Activated CD8-positive, alpha-beta memory T cell treated with anti-CD3 and anti-CD28 coated beads for 24 hours (primary cell): ENCODE measurements around the gene TRIP10.
"Not testable (repeated sequence)": the region's sequence is repeated elsewhere in the genome, so short reads cannot be mapped to it uniquely, and the experiment has no call there.

Source experiments
- DNase-seq: peaks from one replicate; pipeline ENCODE4 v3.0.0-alpha.2; 2020

Gene TRIP10, protein sequence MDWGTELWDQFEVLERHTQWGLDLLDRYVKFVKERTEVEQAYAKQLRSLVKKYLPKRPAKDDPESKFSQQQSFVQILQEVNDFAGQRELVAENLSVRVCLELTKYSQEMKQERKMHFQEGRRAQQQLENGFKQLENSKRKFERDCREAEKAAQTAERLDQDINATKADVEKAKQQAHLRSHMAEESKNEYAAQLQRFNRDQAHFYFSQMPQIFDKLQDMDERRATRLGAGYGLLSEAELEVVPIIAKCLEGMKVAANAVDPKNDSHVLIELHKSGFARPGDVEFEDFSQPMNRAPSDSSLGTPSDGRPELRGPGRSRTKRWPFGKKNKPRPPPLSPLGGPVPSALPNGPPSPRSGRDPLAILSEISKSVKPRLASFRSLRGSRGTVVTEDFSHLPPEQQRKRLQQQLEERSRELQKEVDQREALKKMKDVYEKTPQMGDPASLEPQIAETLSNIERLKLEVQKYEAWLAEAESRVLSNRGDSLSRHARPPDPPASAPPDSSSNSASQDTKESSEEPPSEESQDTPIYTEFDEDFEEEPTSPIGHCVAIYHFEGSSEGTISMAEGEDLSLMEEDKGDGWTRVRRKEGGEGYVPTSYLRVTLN

DNA sequence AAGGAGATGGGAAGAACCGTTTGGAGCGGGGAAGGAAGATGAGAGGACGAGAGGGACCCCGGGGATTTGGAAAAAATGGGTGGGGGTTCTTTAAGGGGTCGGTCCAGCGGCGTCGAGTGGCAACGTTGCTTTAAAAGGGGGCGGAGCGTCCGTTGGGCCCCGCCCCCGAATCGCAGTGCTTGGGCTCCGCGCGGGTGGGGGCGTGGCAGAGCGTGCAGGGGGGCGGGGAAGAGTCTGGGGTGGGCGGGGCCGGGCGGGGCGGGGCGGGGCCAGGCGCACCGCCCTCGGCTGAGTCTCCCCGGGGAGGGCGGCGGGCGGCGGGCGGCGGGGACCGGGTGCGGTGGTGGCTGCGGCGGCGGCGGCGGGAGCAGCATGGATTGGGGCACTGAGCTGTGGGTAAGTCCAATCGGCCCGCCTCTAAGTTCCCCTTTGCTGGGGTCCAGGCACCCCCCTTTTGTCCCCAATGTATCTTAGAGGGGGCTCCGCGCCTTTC lies at the start of gene TRIP10:
Gene TRIP10, plus strand, starts transcription at position 291 of the 493 bp plus-strand sequence. Its CDS starts 82 bp downstream, at position 373.
- DNase-seq = peak; percentile 93

DNA sequence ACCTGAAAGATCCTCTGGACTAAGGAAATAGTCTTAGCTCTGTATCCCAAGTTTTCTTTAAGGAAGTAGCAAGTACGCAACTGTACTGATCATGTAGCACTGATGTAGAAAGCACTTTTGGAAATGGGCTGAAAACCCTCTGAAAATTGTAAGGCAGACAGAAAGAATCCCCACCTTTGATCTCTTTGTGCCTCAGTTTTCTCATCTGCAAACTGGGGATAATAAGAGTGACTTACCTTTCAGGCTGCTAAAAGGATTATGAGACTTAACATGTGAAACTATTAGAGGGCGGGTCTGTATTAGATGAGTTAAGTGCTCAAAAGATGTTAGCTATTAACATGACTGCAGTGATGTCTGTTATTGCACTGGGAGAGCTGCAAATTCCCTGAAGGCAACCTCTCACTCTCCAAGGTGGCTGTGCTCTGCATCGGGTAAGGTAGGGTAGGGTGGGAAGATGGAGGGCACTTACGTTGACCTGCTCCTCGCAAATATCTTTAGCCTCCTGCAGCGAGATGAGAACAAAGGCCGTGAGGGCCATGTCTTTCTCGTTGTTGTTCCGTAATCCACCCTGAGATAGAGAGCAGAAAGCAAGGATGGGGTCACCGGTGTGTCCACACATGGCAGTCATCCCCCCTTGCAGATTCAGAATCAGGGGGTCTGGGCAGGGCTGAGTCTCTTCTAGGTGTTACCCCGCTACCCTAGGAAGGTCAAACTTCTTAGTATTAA lies 49.2 kb upstream of the TRIP10 start:
- DNase-seq = no peak

DNA sequence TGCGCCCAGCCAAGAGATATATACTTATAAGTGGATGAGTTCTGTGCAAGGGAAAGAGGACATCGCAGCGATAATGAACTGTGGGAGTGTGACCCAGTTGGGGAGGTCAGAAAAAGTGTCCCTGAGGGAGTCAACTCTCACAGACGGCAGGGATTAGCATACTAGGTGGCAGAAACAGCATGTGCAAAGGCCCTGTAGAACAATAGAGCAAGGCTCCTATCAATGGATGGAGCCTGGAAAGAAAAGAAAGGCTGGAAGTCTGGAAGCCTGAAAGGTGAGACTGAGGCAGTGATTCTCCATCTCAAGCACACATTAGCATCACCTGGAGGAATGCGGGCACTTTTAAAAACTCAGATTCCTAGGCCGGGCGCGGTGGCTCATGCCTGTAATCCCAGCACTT lies 48.1 kb upstream of the TRIP10 start:
- DNase-seq = no peak

DNA sequence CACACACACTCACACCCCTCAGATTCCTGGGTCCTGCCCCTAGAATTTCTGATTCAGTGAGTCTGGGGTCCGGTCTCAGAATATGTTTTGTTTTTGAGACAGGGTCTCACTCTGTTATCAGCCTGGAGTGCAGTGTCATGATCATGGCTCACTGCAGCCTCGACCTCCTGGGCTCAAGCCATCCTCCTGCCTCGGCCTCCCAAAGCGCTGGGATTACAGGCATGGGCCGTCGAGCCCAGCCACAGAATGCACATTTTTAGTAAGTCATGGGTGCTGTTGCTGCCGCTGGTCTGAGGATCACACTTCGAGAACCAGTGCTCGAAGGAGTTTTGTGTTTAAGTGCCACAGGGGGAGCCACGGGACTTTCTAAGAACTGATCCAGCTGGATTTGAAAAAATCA lies 47.5 kb upstream of the TRIP10 start:
- no peak for DNase-seq

DNA sequence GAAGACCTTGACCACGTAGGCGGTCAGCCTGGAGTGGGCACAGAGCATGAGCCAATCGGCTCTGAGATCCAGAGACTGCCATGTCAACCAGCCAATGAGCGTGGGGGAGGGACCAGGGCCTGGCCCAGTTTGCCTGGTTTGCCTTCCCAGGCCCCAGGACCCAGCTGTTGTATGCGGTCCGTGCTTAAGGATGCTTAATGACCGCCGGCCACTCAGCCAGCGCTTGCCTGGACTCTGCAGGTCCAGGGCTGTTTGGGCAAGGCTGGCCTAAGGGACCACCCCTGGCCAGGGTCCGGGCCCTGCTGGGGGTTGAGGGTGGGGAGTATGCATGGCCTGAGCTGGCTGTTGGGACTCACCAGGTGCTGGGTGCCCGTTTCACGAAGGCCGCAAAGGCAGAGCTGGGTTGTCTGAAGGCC lies 46.4 kb upstream of the TRIP10 start:
- DNase-seq = no peak

DNA sequence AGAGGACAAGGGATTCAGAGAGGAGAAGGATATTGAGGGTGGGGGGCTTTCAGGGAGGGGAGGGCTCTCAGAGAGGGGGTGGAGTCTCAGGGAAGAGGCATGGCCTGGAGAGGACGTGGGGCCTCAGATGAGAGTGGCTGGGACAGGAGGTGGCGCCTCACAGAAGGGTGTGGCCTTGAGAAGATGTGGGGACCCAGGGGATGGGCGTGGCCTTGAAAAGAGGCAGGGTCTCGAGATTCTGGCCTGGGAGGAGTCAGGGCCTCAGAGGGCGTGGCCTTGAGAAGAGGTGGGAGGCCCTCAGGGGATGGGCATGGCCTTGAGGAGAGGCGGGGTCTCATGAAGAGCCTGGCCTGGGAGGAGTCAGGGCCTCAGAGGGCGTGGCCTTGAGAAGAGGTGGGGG lies 45.8 kb upstream of the TRIP10 start:
- no peak for DNase-seq

DNA sequence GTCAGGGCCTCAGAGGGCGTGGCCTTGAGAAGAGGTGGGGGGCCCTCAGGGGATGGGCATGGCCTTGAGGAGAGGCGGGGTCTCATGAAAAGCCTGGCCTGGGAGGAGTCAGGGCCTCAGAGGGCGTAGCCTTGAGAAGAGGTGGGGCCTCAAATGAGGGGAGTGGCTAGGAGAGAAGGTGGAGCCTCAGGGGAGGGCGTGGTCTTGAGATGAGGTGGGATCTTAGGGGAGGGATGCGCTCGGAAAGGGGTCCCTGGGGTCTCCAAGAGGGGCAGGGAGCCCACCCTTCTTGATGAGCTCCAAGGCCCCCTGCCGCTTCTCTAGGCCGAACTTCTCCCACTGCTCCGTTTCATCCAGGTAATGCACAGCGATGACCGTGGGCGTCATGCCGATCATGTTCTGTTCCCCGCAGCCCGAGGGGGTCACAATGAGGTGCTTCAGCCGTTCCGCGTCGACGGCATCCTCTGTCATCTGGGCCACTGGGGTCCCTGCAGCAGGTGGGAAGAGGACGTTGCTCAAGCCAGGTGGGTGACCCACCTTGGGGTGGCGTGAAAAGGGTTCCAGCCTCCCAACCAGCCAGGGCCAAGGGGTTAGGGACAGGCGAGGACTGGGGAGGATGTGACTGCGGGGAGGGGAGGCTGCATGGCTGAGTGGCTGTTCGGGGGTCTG lies 45.2 kb upstream of the TRIP10 start:
- DNase-seq = no peak

DNA sequence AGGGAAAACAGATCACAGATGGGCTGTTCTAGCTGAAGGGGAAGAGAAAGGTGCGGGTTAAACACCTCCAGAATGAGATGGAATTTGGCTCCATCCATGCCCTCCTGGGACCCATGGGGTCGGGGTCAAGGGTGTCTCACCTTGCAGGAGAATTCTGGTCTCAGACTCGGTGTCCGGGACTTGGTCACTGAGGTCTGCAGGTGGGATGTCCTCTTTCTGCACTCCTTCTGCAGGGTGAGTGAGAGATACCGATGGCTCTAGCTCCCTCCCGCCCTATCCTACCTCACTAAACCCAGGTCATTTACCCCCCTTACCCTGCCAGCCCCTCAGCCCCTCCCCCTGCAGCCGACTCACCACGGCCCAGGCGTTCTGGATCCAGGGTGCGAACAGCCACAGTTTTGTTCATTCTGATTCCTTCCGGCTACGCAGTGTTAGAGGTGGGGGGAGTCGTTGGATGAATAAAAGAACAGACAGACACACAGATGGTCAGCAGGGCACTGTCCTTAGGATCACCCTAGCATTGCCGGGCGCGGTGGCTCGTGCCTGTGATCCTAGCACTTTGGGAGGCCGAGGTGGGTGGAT lies 43.1 kb upstream of the TRIP10 start:
- no peak for DNase-seq

DNA sequence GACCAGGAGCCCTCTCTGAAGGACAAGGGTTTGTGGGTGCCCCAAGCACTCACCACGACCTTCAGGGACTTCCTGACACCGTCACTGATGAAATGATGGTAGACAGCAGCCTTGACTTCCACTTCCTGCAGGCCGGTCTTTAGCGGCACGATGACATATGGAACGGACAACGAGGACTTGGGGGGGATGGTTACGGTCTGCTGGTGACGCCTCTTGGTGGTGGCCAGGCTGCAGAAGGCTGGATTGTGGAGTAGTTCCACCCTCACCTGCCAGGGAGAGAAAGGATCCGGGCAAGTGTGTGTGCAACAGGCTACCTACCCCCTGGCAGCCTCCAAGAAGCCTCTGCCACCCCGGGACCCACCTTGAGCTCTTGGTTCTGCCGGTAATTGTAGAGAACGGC lies 42.2 kb upstream of the TRIP10 start:
- DNase-seq = no peak

DNA sequence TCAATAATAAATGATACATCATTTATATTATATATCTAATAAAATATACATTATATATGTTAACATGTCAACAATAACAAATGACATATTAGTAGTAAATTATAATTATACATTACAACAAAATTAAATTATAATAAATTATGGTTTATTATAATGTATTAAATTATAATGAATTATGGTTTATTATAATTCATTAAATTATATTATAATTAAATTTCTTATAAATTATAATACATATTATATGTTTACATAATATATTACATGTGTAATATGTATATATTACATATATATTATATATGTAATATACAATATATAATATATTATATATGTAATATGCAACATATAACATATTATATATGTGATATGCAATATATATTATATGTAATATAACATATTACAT lies 39.5 kb upstream of the TRIP10 start:
- DNase-seq = no peak

DNA sequence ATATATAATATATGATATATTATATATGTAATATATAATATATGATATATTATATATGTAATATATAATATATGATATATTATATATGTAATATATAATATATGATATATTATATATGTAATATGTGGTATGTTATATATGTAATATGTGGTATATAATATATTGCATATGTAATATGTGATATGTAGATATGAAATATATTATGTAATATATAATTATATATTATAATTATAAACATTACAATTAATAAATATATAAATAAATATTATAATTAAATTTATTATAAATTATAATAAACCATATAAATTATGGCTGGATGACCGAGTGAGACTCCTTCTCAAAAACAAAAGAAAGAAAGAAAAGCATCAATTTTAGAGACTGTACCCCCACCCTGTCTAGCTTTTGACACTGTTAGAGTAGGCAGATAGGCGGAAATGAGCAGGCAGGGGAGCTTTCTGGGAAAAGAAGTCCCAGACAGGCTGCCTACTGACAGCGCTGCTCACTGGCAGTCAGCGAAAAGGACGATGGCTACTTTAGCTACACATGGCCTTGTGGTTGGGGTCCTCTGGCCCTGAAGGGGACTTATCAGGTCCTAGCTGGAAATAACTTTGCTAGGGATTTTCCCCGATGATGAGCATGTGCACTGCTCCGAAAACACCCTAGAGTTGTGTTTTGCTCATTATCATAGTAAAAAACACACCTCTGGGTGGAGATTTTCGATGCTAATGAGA lies 38.7 kb upstream of the TRIP10 start:
- no peak for DNase-seq

DNA sequence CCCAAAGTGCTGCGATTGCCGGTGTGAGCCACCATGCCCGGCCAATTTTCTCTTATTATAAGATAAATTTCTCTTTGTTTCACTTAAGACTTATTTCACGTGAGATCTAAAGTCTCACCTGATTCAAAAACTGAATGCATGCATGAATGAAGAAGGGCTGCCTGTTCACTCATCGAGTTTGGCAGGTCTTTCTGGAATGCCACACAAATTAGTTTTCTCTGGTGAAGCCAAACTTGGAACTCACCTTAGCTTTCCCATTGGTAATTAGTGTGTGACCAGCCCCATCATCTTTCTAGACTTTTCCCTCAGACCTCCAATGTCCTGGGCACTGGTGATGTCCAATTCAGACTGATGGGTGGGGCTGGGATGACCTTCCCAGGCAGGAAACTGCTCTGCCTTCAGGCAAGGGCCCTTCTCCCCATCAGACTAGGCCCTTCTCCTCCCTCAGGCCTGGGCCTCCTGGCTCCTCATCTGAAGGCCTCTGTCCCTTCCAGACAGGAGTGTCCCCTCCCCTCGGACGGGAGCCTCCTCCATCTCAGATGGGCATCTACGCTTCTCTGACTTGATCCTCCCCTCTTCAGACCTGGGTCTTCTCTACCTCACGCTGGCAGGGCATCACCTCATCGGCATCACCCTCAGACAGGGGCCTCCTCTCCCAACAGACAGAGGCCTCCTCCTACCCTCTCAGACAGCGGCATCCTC lies 33.4 kb upstream of the TRIP10 start:
- no peak for DNase-seq

DNA sequence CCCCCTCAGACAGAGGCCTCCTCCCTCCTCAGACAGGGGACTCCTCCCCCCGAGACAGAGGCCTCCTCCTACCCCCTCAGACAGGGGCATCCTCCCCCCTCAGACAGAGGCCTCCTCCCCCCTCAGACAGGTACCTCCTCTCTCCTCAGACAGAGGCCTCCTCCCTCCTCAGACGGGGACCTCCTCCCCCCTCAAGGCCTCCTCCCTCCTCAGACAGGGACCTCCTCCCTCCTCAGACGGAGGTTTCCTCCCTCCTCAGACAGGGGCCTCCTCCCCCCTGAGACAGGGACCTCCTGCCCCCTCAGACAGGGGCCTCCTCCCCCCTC lies 32.9 kb upstream of the TRIP10 start:
- no peak for DNase-seq

DNA sequence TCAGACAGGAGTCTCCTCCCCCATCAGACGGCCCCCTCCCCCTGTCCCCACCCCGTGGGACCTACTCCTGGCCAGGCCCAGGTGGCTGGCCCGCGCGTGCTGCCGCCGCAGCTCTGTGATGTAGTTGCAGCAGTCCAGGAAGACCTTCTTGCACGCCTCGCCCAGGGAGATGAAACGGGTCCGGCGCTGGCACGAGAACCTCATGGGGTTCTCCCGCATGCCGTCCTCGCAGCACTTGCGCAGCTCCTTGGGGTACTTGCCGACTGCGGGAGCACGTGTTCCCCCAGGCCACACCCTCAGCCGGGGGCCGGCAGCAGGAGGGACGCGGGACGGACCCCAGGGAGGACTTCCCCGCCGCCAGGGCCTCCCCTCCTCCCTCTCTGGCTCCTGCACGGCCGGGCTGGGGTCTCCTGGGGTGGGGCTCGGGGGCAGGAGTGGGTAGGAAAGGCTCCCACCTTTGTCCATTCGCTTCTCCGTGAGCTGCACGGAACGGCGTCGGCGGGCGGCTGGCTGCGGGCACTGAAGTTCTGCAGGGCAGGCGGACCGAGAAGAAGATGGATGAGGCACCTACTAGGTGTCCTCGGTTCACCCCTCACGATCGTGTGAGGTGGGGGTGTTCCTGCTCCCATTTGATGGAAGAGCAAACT lies 32.3 kb upstream of the TRIP10 start:
- DNase-seq = no peak

DNA sequence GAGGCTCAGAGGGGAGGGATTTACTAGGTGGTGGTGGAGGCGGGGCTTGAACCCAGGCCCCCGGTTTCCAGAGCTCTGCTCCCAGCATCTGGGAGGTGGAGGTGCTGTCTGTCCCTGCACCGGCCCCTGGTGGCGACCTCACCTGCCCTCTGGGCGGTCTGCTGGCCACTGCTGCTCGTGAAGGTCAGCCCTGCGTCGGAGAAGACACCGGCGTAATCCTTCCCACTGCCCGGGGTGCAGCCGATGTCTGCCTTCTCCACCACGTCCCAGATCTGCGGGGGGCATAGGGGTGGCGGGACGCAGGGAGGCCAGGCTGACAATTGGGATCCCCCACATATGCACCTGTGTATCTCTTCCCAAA lies 31.8 kb upstream of the TRIP10 start:
- no peak for DNase-seq

DNA sequence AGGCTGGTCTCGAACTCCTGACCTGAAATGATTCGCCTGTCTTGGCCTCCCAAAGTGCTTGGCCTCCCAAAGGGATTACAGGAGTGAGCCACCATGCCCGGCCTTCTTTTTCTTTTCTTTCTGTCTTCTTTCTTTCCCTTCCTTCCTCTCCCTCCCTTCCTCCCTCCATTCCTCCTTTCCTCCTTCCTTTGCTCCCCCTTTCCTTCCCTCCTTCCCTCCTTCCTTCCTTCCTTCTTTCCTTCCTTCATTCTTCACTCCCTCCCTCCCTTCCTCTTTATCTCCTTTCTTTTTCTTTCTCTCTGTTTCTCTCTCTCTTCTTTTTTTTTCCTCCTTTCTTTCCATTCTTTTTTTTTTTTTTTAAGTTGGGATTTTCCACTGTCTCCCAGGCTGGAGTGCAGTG lies 31.1 kb upstream of the TRIP10 start:
- no peak for DNase-seq

DNA sequence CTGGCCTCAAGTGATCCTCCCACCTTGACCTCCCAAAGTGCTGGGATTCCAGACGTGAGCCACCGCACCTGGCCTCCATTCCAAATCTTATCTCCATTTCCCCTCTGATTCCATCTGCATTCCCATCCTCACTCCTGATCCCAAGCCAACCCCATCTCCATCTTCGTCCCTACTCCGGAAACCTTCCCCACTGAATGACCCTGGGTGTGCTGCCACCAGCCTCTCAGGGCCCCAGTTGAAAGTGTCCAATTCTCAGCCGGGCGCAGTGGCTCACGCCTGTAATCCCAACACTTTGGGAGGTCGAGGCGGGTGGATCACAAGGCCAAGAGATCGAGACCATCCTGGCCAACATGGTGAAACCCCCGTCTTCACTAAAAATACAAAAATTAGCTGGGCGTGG lies 30.6 kb upstream of the TRIP10 start:
- DNase-seq = not testable (repeated sequence)

DNA sequence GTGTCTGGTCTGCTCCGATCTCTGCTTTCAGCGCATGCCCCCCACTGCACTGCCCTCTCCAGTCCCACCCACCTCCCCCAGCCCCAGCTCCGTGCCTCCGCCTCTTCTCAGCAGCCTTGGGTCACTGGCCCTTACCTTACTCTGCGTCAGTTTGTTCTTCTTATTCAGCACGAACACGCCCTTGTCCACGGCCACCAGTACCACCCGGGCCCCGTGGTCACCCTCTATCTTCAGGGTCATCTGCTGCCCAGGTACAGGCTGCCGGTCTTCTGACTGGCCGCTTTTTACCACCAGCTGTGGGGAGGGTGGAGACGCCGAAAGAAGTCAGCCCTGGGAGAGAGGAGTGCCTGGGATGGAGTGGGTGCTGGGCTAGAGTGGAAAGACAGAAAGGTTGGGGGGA lies 29.9 kb upstream of the TRIP10 start:
- DNase-seq = no peak

DNA sequence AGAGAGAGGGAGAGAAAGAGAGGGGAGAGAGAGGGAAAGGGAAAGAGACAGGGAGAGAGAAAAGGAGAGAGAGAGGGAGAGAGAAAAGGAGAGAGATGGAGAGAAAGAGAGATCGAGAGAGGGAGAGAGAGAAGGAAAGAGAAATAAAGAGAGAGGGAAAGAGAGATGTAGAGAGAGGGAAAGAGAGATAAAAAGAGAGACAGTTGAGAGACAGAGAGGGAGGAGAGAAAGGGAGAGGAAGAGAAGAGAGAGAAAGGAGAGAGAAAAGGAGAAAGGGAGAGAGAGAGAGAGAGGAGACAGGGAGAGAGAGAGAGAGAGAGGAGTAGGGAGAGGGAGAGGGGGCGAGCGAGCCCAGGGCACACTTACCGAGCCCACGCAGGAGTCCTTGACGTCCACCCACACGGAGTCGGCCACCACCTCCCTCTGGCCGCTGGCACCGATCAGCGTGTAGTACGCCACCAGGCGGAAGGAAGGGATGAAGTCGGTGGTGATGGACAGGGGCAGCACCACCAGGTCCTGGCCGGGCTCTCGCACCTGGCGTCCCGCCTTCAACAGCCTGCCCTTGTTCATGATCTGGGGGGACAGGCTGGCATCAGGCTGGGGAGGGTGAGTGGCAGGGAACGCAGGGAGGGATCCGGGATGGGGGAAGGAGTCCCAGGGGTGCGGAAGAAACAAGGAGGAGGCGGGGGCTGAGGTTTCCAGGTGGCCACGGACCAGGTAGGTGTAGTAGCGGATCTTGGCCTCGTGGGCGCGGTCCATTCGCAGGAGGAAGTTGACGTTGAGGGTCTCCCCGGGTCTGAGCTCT lies 29.0 kb upstream of the TRIP10 start:
- no peak for DNase-seq

DNA sequence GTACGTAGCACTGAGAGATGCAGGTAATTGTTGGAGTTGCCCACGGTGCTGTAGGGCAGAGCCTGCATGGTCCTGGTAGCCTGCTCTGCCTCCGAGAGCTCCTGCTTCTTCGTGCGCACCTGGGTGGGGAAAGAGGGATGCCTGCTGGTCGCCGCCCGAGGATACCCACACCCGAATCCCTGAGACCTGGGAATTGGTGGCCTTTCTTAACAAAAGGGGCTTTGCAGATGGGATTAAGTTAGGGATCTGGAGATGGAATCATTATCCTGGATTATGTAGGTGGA lies 28.5 kb upstream of the TRIP10 start:
- no peak for DNase-seq

DNA sequence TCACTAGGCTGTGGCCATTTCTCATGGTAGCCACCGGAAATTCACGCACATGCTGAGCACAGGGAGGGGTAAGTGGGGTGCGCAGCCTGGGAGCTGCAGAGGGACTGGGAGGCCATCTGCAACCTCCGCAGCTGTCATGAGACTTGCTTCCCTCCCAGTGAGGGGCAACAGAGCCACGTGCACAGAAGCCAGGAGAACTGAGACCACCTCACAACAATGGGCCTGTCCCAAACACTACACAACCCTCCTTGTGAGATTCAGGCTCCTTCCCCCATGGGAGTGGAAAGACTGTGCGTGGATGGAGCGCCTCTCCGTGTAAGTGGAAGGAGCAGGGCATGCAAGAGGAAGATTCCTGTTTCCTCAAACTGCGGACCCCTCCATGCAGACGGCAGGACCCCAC lies 27.9 kb upstream of the TRIP10 start:
- no peak for DNase-seq
